GM23338 (cell line): ENCODE data around the gene HOXA2.

Source experiments
- CREB1 ChIP-seq: fragments of 250-450 bp; sonication (Bioruptor Pico); IDR thresholded peaks from 2 replicates; pipeline ENCODE4 v1.5.0; 2020; ENCODE audit warnings: low read depth, mild to moderate bottlenecking, moderate library complexity
- EZH2 ChIP-seq: fragments of 200-600 bp; sonication (generic); IDR thresholded peaks from one replicate; pipeline ENCODE4 v1.8.0; 2017; ENCODE audit warnings: antibody characterized with exemption, mild to moderate bottlenecking, low read depth; ENCODE audit not compliant: unreplicated experiment
- POLR2AphosphoS5 ChIP-seq: IDR thresholded peaks from 2 replicates; pipeline ENCODE4 v1.6.1; 2016; ENCODE audit warnings: antibody characterized with exemption, low read depth

- TF ChIP-seq POLR2AphosphoS5 (no peak), EZH2 (peak; percentile 62), CREB1 (CRISPR knock-in tag) (no peak)
Observed at GRCh38 chr7:27128034-27128433, 25.6 kb upstream of the HOXA2 start.
